Measurements from ENCODE around the gene SCN4A. TPM values are rescaled to one million over a fixed set of nuclear protein-coding genes. Genes with fewer than 3 reads are reported as not detected.

SCN4A gene
- total RNA-seq, 3 donors from 2014 or later: 1.0 to 16.7 (median 10.2) TPM

- H3K27ac ChIP-seq: peak overlapping the region in 1 of 2 donors; percentile 33
- H3K36me3 ChIP-seq: no peaks in the 10 kb centered on the region
- intact Hi-C loops (cut with DNase I; ENCODE audit: low total_unique reads): no loop called here
- TF ChIP-seq POLR2A (IDR thresholded peaks at IDR 0.05): no peak
- no peak for TF ChIP-seq POLR2AphosphoS5 (IDR thresholded peaks at IDR 0.05)
- no peak for TF ChIP-seq CTCF (IDR thresholded peaks at IDR 0.05)
- no peaks in the 10 kb centered on the region for H3K9me3 ChIP-seq
- H3K4me1 ChIP-seq: no peaks in the 10 kb centered on the region
- H3K27me3 ChIP-seq: no peaks in the 10 kb centered on the region
- no peak overlapping the region for H3K4me3 ChIP-seq
- no peak for DNase-seq (ENCODE audit: low spot score in 2 of 2)
These were observed 43.6 kb upstream of the SCN4A start for GRCh38 chr17:64016231-64016784.

GRCh38 chr17:64015447-64015846, 42.7 kb upstream of the SCN4A start:
- H3K4me3 ChIP-seq: no peak overlapping the region
- no peaks in the 10 kb centered on the region for H3K4me1 ChIP-seq
- TF ChIP-seq POLR2AphosphoS5 (IDR thresholded peaks at IDR 0.05) (no peak), POLR2A (IDR thresholded peaks at IDR 0.05) (no peak), CTCF (IDR thresholded peaks at IDR 0.05) (no peak)
- DNase-seq (ENCODE audit: low spot score in 2 of 2): no peak
- no peak overlapping the region for H3K27ac ChIP-seq
- H3K27me3 ChIP-seq: no peaks in the 10 kb centered on the region
- H3K36me3 ChIP-seq: no peaks in the 10 kb centered on the region
- no peaks in the 10 kb centered on the region for H3K9me3 ChIP-seq
- intact Hi-C loops (cut with DNase I; ENCODE audit: low total_unique reads): no loop called here

- DNase-seq (ENCODE audit: low spot score in 2 of 2): no peak
- intact Hi-C loops (cut with DNase I; ENCODE audit: low total_unique reads): loop anchor here (1.0 to 5.0 kb wide), 2 partner anchors 37 to 492 kb away; partner anchors contain the start of gene SCN4A
- Histone ChIP-seq H3K27ac (no peak overlapping the region), H3K4me3 (no peak overlapping the region), H3K27me3 (no peaks in the 10 kb centered on the region), H3K36me3 (no peaks in the 10 kb centered on the region), H3K4me1 (no peaks in the 10 kb centered on the region), H3K9me3 (no peaks in the 10 kb centered on the region)
- TF ChIP-seq CTCF (IDR thresholded peaks at IDR 0.05) (no peak), POLR2AphosphoS5 (IDR thresholded peaks at IDR 0.05) (no peak), POLR2A (IDR thresholded peaks at IDR 0.05) (no peak)
These were observed 37.1 kb upstream of the SCN4A start for GRCh38 chr17:64009571-64010402.

- TF ChIP-seq CTCF (IDR thresholded peaks at IDR 0.05): no peak
- no peak for TF ChIP-seq POLR2AphosphoS5 (IDR thresholded peaks at IDR 0.05)
These were observed 36.1 kb upstream of the SCN4A start for GRCh38 chr17:64008830-64009229.

GRCh38 chr17:64008346-64008745, 35.6 kb upstream of the SCN4A start:
- intact Hi-C loops (cut with DNase I; ENCODE audit: low total_unique reads): loop anchor here (1.0 kb wide), 1 partner anchor 16 kb away; no protein-coding TSS in a partner anchor
- H3K4me1 ChIP-seq: no peaks in the 10 kb centered on the region

More at GRCh38 chr17:64008830-64009229, 36.1 kb upstream of the SCN4A start:
- no peaks in the 10 kb centered on the region for H3K9me3 ChIP-seq
- no peaks in the 10 kb centered on the region for H3K36me3 ChIP-seq
- no peaks in the 10 kb centered on the region for H3K27me3 ChIP-seq
- DNase-seq (ENCODE audit: low spot score in 2 of 2): no peak
- peak overlapping the region in 1 of 2 donors; percentile 39 for H3K27ac ChIP-seq
- no peak overlapping the region for H3K4me3 ChIP-seq
- intact Hi-C loops (cut with DNase I; ENCODE audit: low total_unique reads): loop anchor here (1.0 kb wide), 2 partner anchors 15 to 37 kb away; partner anchors contain the start of gene SCN4A
- H3K4me1 ChIP-seq: no peaks in the 10 kb centered on the region

More at GRCh38 chr17:64008346-64008745, 35.6 kb upstream of the SCN4A start:
- no peak for DNase-seq (ENCODE audit: low spot score in 2 of 2)
- H3K9me3 ChIP-seq: no peaks in the 10 kb centered on the region
- TF ChIP-seq POLR2A (IDR thresholded peaks at IDR 0.05) (no peak), POLR2AphosphoS5 (IDR thresholded peaks at IDR 0.05) (no peak), CTCF (IDR thresholded peaks at IDR 0.05) (no peak)
- H3K27ac ChIP-seq: peak overlapping the region in 1 of 2 donors; percentile 72
- H3K4me3 ChIP-seq: no peak overlapping the region
- no peaks in the 10 kb centered on the region for H3K36me3 ChIP-seq
- H3K27me3 ChIP-seq: no peaks in the 10 kb centered on the region

Data from breast epithelium (tissue), 4 donors.